Smooth muscle cell (in vitro differentiated cells): ENCODE data around the gene CRLF1. TPM values are rescaled to one million over a fixed set of nuclear protein-coding genes. Genes with fewer than 3 reads are reported as not detected.

ENCODE experiments used
- DNase-seq: peaks from one replicate; lab custom pipeline; 2025; ENCODE audit not compliant: unreplicated experiment; lab: John Stamatoyannopoulos, UW
- H2AFZ ChIP-seq: fragments of 200-600 bp; sonication (generic); 2 replicates; pipeline ENCODE4 v1.6.0; 2016; ENCODE audit warnings: antibody characterized with exemption, low read depth, mild to moderate bottlenecking
- H3F3A ChIP-seq: fragments of 200-600 bp; sonication (generic); 2 replicates; pipeline ENCODE4 v1.6.0; 2017; ENCODE audit warnings: antibody characterized with exemption, low read depth
- H3K27ac ChIP-seq: fragments of 200-600 bp; sonication (generic); 2 replicates; pipeline ENCODE4 v1.5.1; 2016; ENCODE audit warnings: low read depth, mild to moderate bottlenecking
- H3K27me3 ChIP-seq: fragments of 200-600 bp; sonication (generic); 2 replicates; pipeline ENCODE4 v1.6.1; 2016; ENCODE audit warnings: low read depth, mild to moderate bottlenecking
- H3K36me3 ChIP-seq: fragments of 200-600 bp; sonication (generic); 2 replicates; pipeline ENCODE4 v1.5.1; 2016; ENCODE audit warnings: low read depth
- H3K4me1 ChIP-seq: fragments of 200-600 bp; sonication (generic); 2 replicates; pipeline ENCODE4 v1.5.1; 2016; ENCODE audit warnings: low read depth
- H3K4me2 ChIP-seq: fragments of 200-600 bp; sonication (generic); 2 replicates; pipeline ENCODE4 v1.6.0; 2016; ENCODE audit warnings: mild to moderate bottlenecking
- H3K4me3 ChIP-seq: fragments of 200-600 bp; sonication (generic); 2 replicates; pipeline ENCODE4 v1.5.1; 2016; ENCODE audit warnings: mild to moderate bottlenecking
- H3K79me2 ChIP-seq: fragments of 200-600 bp; sonication (generic); 2 replicates; pipeline ENCODE4 v1.6.0; 2016; ENCODE audit warnings: low read depth, mild to moderate bottlenecking
- H3K9ac ChIP-seq: fragments of 200-600 bp; sonication (generic); 2 replicates; pipeline ENCODE4 v1.6.0; 2016; ENCODE audit warnings: low read depth
- H3K9me3 ChIP-seq: fragments of 200-600 bp; sonication (generic); replicated peaks from 2 replicates; pipeline ENCODE4 v1.5.1; 2016; ENCODE audit warnings: low read depth
- H4K20me1 ChIP-seq: fragments of 200-600 bp; sonication (generic); 2 replicates; pipeline ENCODE4 v1.6.0; 2016; ENCODE audit warnings: low read depth
- WGBS: methylation state at CpG from one replicate; pipeline ENCODE4 v1.1.7; 2016; ENCODE audit warnings: low lambda C conversion rate; 5-methylcytosine and 5-hydroxymethylcytosine counted together
- polyA plus RNA-seq: library from polyadenylated mRNA; unstranded; fragments of >200 nt; fragmentation: Nextera tagmentation; extraction: Ambion mirVana; gene quantifications from 2 replicates; pipeline ENCODE4 v1.2.1, GENCODE V29; 2016
- total RNA-seq: library from RNA; depleted of rRNA; stranded (reverse); fragments of >200 nt; gene quantifications from 2 replicates; pipeline ENCODE4 v1.2.3, GENCODE V29; 2014
- TF ChIP-seq, protein P1 (sequence below): fragments of 200-600 bp; sonication (generic); IDR thresholded peaks from 2 replicates; pipeline ENCODE4 v1.5.1; 2017; ENCODE audit warnings: borderline replicate concordance, mild to moderate bottlenecking, antibody characterized with exemption; ENCODE audit not compliant: insufficient read depth, poor library complexity, severe bottlenecking

CRLF1 gene
- total and polyA plus RNA-seq, 2 experiments from 2014 or later = 196 to 1,048 TPM

DNA sequence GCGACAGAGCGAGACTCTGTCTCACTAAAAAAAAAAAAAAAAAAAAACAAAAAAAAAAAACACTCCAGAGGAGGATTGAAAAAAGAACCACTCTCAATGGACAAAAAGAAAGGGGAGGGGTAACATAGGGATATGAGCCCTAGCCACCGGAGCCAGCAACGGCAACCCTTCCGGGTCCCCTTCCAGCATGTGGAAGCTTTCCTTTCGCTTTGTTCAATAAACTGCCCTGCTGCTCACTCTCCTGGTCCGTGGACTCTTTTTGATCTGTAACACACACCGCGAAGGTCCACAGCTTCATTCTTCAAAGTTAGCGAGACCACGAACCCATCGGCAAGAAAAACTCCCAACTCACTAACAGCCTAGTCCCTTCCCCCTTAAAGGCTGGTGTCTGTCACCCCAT, 19.0 kb downstream of the CRLF1 start:
- no peak overlapping the region for H3K4me3 ChIP-seq
- peak overlapping the region; percentile 96 for H3K4me2 ChIP-seq
- no peaks in the 10 kb centered on the region for H3K79me2 ChIP-seq
- H2AFZ ChIP-seq = no peak overlapping the region
- TF ChIP-seq, protein P1, sequence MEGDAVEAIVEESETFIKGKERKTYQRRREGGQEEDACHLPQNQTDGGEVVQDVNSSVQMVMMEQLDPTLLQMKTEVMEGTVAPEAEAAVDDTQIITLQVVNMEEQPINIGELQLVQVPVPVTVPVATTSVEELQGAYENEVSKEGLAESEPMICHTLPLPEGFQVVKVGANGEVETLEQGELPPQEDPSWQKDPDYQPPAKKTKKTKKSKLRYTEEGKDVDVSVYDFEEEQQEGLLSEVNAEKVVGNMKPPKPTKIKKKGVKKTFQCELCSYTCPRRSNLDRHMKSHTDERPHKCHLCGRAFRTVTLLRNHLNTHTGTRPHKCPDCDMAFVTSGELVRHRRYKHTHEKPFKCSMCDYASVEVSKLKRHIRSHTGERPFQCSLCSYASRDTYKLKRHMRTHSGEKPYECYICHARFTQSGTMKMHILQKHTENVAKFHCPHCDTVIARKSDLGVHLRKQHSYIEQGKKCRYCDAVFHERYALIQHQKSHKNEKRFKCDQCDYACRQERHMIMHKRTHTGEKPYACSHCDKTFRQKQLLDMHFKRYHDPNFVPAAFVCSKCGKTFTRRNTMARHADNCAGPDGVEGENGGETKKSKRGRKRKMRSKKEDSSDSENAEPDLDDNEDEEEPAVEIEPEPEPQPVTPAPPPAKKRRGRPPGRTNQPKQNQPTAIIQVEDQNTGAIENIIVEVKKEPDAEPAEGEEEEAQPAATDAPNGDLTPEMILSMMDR = no peak
- no peak for DNase-seq
- H3K9ac ChIP-seq = no peak overlapping the region
- H3K9me3 ChIP-seq = no peaks in the 10 kb centered on the region
- H3K4me1 ChIP-seq = no peaks in the 10 kb centered on the region
- H3K36me3 ChIP-seq = no peaks in the 10 kb centered on the region
- peaks cover 33% of the 10 kb centered on the region for H3F3A ChIP-seq
- 94% methylated on average over 10 of the region's 12 CpGs for WGBS
- no peaks in the 10 kb centered on the region for H3K27me3 ChIP-seq
- H3K27ac ChIP-seq = no peak overlapping the region
- peaks cover 7% of the 10 kb centered on the region for H4K20me1 ChIP-seq

DNA sequence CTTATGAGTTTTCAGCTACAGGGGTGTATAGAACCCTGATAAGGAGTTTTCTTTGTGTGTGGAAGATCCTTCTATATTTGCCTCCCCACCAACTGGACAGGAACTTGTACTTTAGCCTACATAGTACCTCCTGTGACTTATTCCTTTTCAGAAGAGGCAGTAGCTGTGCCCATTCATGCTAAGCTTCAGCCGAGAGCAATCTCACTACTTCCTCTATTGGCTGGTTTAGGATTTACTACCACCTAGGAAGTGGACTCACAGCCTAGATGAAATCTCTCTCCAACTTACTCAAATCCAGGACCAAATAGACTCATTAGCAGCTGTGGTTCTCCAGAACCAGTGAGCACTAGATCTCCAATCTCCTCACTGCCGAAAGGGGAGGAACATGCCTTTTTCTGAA, 20.3 kb downstream of the CRLF1 start:
- H2AFZ ChIP-seq = no peak overlapping the region
- no peak overlapping the region for H3K27ac ChIP-seq
- WGBS = 69% methylated on average over 2 of the region's 2 CpGs
- H3K9me3 ChIP-seq = no peaks in the 10 kb centered on the region
- peaks cover 28% of the 10 kb centered on the region for H3F3A ChIP-seq
- H3K36me3 ChIP-seq = no peaks in the 10 kb centered on the region
- H3K4me2 ChIP-seq = no peak overlapping the region
- no peaks in the 10 kb centered on the region for H3K27me3 ChIP-seq
- no peaks in the 10 kb centered on the region for H3K4me1 ChIP-seq
- no peak for DNase-seq
- TF ChIP-seq, protein P1 = no peak
- H3K9ac ChIP-seq = no peak overlapping the region
- H3K79me2 ChIP-seq = no peaks in the 10 kb centered on the region
- H4K20me1 ChIP-seq = peaks cover 7% of the 10 kb centered on the region
- no peak overlapping the region for H3K4me3 ChIP-seq

DNA sequence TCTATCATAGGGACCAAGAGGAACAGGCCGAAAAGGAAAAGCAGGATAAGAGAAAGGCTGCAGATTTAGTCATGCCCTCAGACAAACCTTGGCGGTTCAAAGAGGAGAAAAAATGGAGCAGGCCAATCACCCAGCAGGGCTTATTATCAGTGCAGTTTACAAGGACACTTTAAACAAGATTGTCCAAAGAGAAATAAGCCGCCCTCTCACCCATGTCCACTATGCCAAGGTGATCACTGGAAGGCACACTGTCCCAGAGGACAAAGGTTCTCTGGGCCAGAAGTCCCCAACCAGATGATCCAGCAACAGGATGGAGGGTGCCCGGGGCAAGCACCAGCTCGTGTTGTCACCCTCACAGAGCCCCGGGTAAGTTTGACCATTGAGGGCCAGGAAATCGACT, 26.3 kb downstream of the CRLF1 start:
- Histone ChIP-seq H3K9me3 (no peaks in the 10 kb centered on the region), H3F3A (peaks cover 20% of the 10 kb centered on the region), H3K27me3 (no peaks in the 10 kb centered on the region), H3K4me3 (no peak overlapping the region), H3K4me2 (no peak overlapping the region), H3K9ac (no peak overlapping the region), H3K4me1 (no peaks in the 10 kb centered on the region), H3K36me3 (no peaks in the 10 kb centered on the region), H2AFZ (no peak overlapping the region), H4K20me1 (peaks cover 7% of the 10 kb centered on the region), H3K27ac (no peak overlapping the region), H3K79me2 (no peaks in the 10 kb centered on the region)
- TF ChIP-seq, protein P1 = no peak
- DNase-seq = no peak
- 80% methylated on average over 7 of the region's 7 CpGs for WGBS

DNA sequence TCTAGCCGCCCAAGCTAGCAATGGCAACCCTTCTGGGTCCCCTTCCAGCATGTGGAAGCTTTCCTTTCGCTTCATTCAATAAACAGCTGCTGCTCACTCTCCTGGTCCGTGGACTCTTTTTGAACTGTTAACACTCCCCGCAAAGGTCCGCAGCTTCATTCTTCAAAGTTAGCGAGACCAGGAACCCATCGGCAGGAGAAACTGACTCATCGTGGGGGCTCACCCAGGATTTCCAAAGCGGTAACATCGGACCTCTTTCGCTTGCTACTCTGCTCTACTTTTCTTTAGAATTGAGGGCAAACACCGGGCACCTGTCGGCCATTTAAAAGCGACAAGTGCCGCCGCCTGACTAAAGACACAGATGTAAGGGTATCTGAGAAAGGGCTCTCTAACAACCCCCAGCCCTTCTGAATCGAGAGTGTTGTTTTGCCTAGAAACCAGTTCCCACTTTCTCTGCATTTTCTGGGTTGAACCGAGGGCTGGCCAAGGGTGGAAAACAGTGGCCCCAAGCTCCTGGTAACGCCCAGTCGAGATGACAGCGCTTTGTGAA, 29.2 kb downstream of the CRLF1 start:
- Histone ChIP-seq H3F3A (peaks cover 28% of the 10 kb centered on the region), H3K4me2 (no peak overlapping the region), H3K9me3 (no peaks in the 10 kb centered on the region), H2AFZ (no peak overlapping the region), H3K36me3 (no peaks in the 10 kb centered on the region), H3K27ac (no peak overlapping the region), H3K4me3 (no peak overlapping the region), H3K4me1 (peaks cover 11% of the 10 kb centered on the region), H3K79me2 (peaks cover 17% of the 10 kb centered on the region), H3K9ac (no peak overlapping the region), H3K27me3 (no peaks in the 10 kb centered on the region), H4K20me1 (peaks cover 36% of the 10 kb centered on the region)
- TF ChIP-seq, protein P1 = no peak
- 89% methylated on average over 21 of the region's 21 CpGs for WGBS
- no peak for DNase-seq
